Nephron progenitor cell (in vitro differentiated cells): ENCODE results near the gene CIB2.
A peak's percentile ranks its signal among the peaks of the same experiment; 100 is the strongest.

Experiments
- DNase-seq: peaks from one replicate; pipeline ENCODE4 v3.0.0; 2021
- H3K27ac Mint-ChIP-seq: 2 replicates; pipeline ENCODE4 v1.8.0; 2021; ENCODE audit warnings: mild to moderate bottlenecking, moderate library complexity, mixed read lengths
- H3K27me3 Mint-ChIP-seq: 2 replicates; pipeline ENCODE4 v1.8.0; 2021; ENCODE audit warnings: mild to moderate bottlenecking, low read depth, mixed read lengths; ENCODE audit not compliant: poor library complexity
- H3K36me3 Mint-ChIP-seq: 2 replicates; pipeline ENCODE4 v1.8.0; 2021; ENCODE audit warnings: low read depth, mixed read lengths
- H3K4me1 Mint-ChIP-seq: 2 replicates; pipeline ENCODE4 v1.8.0; 2021; ENCODE audit warnings: mixed read lengths
- H3K4me3 Mint-ChIP-seq: 2 replicates; pipeline ENCODE4 v1.8.0; 2021; ENCODE audit warnings: mild to moderate bottlenecking, moderate library complexity, mixed read lengths
- H3K9me3 Mint-ChIP-seq: 2 replicates; pipeline ENCODE4 v1.8.0; 2021; ENCODE audit warnings: mild to moderate bottlenecking, moderate library complexity, mixed read lengths
- CTCF ChIP-seq: fragments of 200-600 bp; sonication (generic); IDR thresholded peaks from 2 replicates; pipeline ENCODE4 v1.5.0; 2021; ENCODE audit warnings: antibody characterized with exemption

CIB2 gene

GRCh38 chr15:78098131-78098755 is 33.0 kb downstream of the CIB2 start:
- TF ChIP-seq CTCF: no peak
- peaks cover 4% of the 10 kb centered on the region for H3K27me3 Mint-ChIP-seq
- no peaks in the 10 kb centered on the region for H3K36me3 Mint-ChIP-seq
- no peak overlapping the region for H3K27ac Mint-ChIP-seq
- H3K9me3 Mint-ChIP-seq: no peaks in the 10 kb centered on the region
- H3K4me1 Mint-ChIP-seq: peaks cover 11% of the 10 kb centered on the region
- DNase-seq: no peak
- H3K4me3 Mint-ChIP-seq: no peak overlapping the region

GRCh38 chr15:78097667-78098066 is 33.6 kb downstream of the CIB2 start:
- Mint-ChIP-seq H3K27ac (no peak overlapping the region), H3K36me3 (no peaks in the 10 kb centered on the region)

DNA sequence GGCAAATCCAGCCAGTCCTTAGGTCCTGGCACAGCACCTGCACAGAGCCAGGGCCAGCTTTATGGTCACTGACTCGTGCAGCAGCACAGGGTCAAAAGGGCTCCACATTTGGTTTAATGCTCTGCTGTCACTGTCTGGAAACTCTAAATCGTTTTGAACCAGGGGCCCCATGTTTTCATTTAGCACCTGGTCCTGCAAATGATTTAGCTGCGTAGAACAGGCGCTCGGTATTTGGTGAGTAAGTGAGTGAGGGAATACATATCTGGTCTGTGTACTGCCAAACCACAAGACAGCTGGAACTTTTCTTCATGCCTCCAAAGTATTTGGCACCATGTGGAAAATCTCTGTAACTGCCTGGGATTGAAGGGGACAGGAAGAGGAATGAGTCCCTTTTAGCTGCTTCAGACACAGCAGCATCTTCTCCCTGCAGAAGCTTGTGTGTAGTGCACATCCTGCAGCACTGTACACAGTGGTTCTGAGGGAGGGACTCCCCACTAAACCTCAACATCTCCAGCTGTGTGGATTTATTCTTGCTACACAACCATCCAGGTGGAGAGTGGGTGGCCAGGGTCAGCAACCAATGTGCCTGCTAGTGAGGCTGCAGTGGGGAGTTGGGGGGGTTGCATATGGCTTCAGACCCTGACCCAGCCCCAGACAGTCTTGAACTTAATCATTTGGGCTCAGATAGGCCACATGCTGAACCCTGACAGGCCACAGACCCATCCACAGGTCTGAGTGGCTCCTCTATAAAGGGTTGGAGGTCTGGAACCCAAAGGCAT is 37.8 kb downstream of the CIB2 start:
- Mint-ChIP-seq H3K27me3 (peaks cover 4% of the 10 kb centered on the region), H3K27ac (no peak overlapping the region), H3K4me3 (no peak overlapping the region), H3K36me3 (no peaks in the 10 kb centered on the region), H3K9me3 (no peaks in the 10 kb centered on the region), H3K4me1 (peaks cover 29% of the 10 kb centered on the region)
- no peak for TF ChIP-seq CTCF
- no peak for DNase-seq

More at GRCh38 chr15:78097667-78098066, 33.6 kb downstream of the CIB2 start:
- Mint-ChIP-seq H3K4me3 (no peak overlapping the region), H3K9me3 (no peaks in the 10 kb centered on the region), H3K4me1 (peaks cover 16% of the 10 kb centered on the region), H3K27me3 (peaks cover 4% of the 10 kb centered on the region)
- no peak for TF ChIP-seq CTCF
- DNase-seq: no peak

GRCh38 chr15:78092261-78093041 is 38.8 kb downstream of the CIB2 start, which contains the start of gene SH2D7:
Gene SH2D7, plus strand, starts transcription at chr15:78092561. Its CDS starts 24 bp downstream, at chr15:78092585.
- TF ChIP-seq CTCF: no peak
- no peak for DNase-seq
- no peaks in the 10 kb centered on the region for H3K36me3 Mint-ChIP-seq
- H3K27ac Mint-ChIP-seq: peak within 1 kb of the TSS; percentile 41
- no peak within 1 kb of the TSS for H3K4me3 Mint-ChIP-seq
- H3K9me3 Mint-ChIP-seq: no peaks in the 10 kb centered on the region
- peaks cover 4% of the 10 kb centered on the region for H3K27me3 Mint-ChIP-seq
- peaks cover 29% of the 10 kb centered on the region for H3K4me1 Mint-ChIP-seq

- Mint-ChIP-seq H3K36me3 (no peaks in the 10 kb centered on the region), H3K4me3 (no peak overlapping the region), H3K27me3 (peaks cover 2% of the 10 kb centered on the region), H3K27ac (peak overlapping the region; percentile 31), H3K9me3 (no peaks in the 10 kb centered on the region), H3K4me1 (peaks cover 34% of the 10 kb centered on the region)
- TF ChIP-seq CTCF: no peak
- DNase-seq: no peak
Measured at GRCh38 chr15:78090422-78091063, 40.7 kb downstream of the CIB2 start.
